RWPE2 (cell line): Measurements from ENCODE around the gene ADK.
"Not testable (repeated sequence)": the region's sequence is repeated elsewhere in the genome, so short reads cannot be mapped to it uniquely, and the experiment has no call there.

ENCODE experiments used
- ATAC-seq: fragments of 200-7000 bp; cut with Tn5 transposase; 3 replicates; pipeline ENCODE4 v1.9.1; 2021; ENCODE audit warnings: low read depth
- DNase-seq: peaks from one replicate; pipeline ENCODE4 v3.0.0-alpha.2; 2020; ENCODE audit warnings: low spot score
- H3K27ac ChIP-seq: fragments of 450-650 bp; 2 replicates; pipeline ENCODE4 v1.5.1; 2017; ENCODE audit warnings: mild to moderate bottlenecking; ENCODE audit not compliant: poor library complexity, severe bottlenecking
- H3K27me3 ChIP-seq: fragments of 250-450 bp; sonication (Bioruptor Pico); 2 replicates; pipeline ENCODE4 v1.5.1; 2021; ENCODE audit warnings: mild to moderate bottlenecking, moderate library complexity; ENCODE audit not compliant: insufficient read depth, poor library complexity, severe bottlenecking
- H3K36me3 ChIP-seq: fragments of 250-450 bp; sonication (Bioruptor Pico); 2 replicates; pipeline ENCODE4 v1.5.1; 2020; ENCODE audit warnings: low read depth, mild to moderate bottlenecking, moderate library complexity
- H3K4me1 ChIP-seq: fragments of 250-450 bp; sonication (Bioruptor Pico); 2 replicates; pipeline ENCODE4 v1.5.1; 2021; ENCODE audit warnings: mild to moderate bottlenecking, moderate library complexity; ENCODE audit not compliant: insufficient read depth, poor library complexity, severe bottlenecking
- H3K4me3 ChIP-seq: fragments of 250-450 bp; sonication (Bioruptor Pico); 2 replicates; pipeline ENCODE4 v1.5.1; 2021; ENCODE audit warnings: mild to moderate bottlenecking, moderate library complexity; ENCODE audit not compliant: severe bottlenecking
- H3K9me3 ChIP-seq: fragments of 250-450 bp; sonication (Bioruptor Pico); 2 replicates; pipeline ENCODE4 v1.5.1; 2021; ENCODE audit warnings: mild to moderate bottlenecking, moderate library complexity; ENCODE audit not compliant: severe bottlenecking
- CTCF ChIP-seq: fragments of 450-650 bp; IDR thresholded peaks from one replicate; pipeline ENCODE4 v1.5.1; 2017; ENCODE audit warnings: mild to moderate bottlenecking, moderate library complexity; ENCODE audit not compliant: poor library complexity, severe bottlenecking

The ADK gene

GRCh38 chr10:74525885-74526284 is 374.9 kb downstream of the ADK start:
- no peak overlapping the region for H3K27ac ChIP-seq
- no peak for TF ChIP-seq CTCF
- no peaks in the 10 kb centered on the region for H3K4me1 ChIP-seq
- no peaks in the 10 kb centered on the region for H3K27me3 ChIP-seq
- H3K36me3 ChIP-seq, result peaks cover 11% of the 10 kb centered on the region; the same call in 1 of the 2 replicates
- ATAC-seq, result no peak
- no peaks in the 10 kb centered on the region for H3K9me3 ChIP-seq
- no peak for DNase-seq
- H3K4me3 ChIP-seq, result no peak overlapping the region

- H3K27me3 ChIP-seq, H3K4me1 ChIP-seq, H3K4me3 ChIP-seq, ATAC-seq, H3K9me3 ChIP-seq, DNase-seq, H3K27ac ChIP-seq: not testable (repeated sequence)
- peaks cover 11% of the 10 kb centered on the region; the same call in 1 of the 2 replicates for H3K36me3 ChIP-seq
These were observed 376.6 kb downstream of the ADK start for GRCh38 chr10:74527611-74528010.

- peaks cover 11% of the 10 kb centered on the region; the same call in 1 of the 2 replicates for H3K36me3 ChIP-seq
- H3K27me3 ChIP-seq, result no peaks in the 10 kb centered on the region
- no peaks in the 10 kb centered on the region for H3K9me3 ChIP-seq
- ATAC-seq (no peak), DNase-seq (no peak)
- H3K4me3 ChIP-seq, result no peak overlapping the region
- TF ChIP-seq CTCF, result no peak
- H3K27ac ChIP-seq, result no peak overlapping the region
- H3K4me1 ChIP-seq, result no peaks in the 10 kb centered on the region
These were observed 378.2 kb downstream of the ADK start for GRCh38 chr10:74529205-74529604.

GRCh38 chr10:74530981-74531380 is 380.0 kb downstream of the ADK start:
- Histone ChIP-seq H3K36me3 (no peaks in the 10 kb centered on the region; the same call in none of the 2 replicates), H3K4me3 (no peak overlapping the region), H3K4me1 (no peaks in the 10 kb centered on the region), H3K27ac (no peak overlapping the region), H3K27me3 (no peaks in the 10 kb centered on the region), H3K9me3 (no peaks in the 10 kb centered on the region)
- DNase-seq (no peak), ATAC-seq (no peak)
- TF ChIP-seq CTCF, result no peak

GRCh38 chr10:74539317-74539716 is 388.3 kb downstream of the ADK start:
- Histone ChIP-seq H3K27ac (no peak overlapping the region), H3K36me3 (peaks cover 16% of the 10 kb centered on the region), H3K27me3 (no peaks in the 10 kb centered on the region), H3K4me1 (peaks cover 9% of the 10 kb centered on the region), H3K4me3 (no peak overlapping the region), H3K9me3 (no peaks in the 10 kb centered on the region)
- no peak for ATAC-seq
- TF ChIP-seq CTCF, result no peak
- DNase-seq, result no peak
